Right lobe of liver (tissue), 4 donors: ENCODE data around the gene POU2F1.

Experiments
- CTCF ChIP-seq, 4 donors: fragments of 200-600 bp in 3 of 4; fragments of 450-650 bp in 1 of 4; IDR thresholded peaks; one replicate each; pipeline versions ENCODE4 v1.5.1 to v1.8.0; 2016 to 2022; ENCODE audit warnings: antibody characterized with exemption in 4 of 4, mild to moderate bottlenecking in 2 of 4
- POLR2A ChIP-seq: fragments of 450-650 bp; IDR thresholded peaks from one replicate; pipeline ENCODE4 v1.6.1; 2017; ENCODE audit warnings: antibody characterized with exemption, mild to moderate bottlenecking
- donor health status: DM: no; HTN: no; CAD: no.
- donor health status: DM: no; HTN: no; CAD: no.
- donor health status: DM: no; HTN: yes; CAD: no.

DNA sequence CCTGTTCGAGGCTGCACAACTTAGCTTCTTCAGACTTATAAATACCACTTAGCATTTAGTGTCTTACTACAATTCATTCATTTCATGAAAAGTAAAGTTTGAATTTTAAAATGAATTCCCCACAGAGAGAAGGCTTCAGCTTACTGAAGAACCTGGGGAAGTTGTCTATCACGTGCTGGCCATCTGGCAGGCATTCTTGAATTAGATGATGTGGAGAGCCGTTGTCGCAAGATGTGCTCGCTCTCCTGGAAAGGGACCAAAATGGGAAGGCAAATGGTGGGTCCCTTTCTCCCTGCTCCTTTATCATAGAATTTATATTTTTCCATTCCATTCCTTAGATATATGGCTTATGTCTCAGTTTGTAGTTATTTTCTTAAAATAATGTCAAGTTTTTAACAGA lies 207.2 kb downstream of the POU2F1 start:
- no peak for TF ChIP-seq CTCF (IDR thresholded peaks at IDR 0.05)
- no peak for TF ChIP-seq POLR2A
